Right forelimb (tissue), 1 donor: ENCODE measurements around the gene TMEM204.

Experiments used
- DNase-seq: peaks from one replicate; pipeline ENCODE4 v3.0.0-alpha.2; 2018

The TMEM204 gene

DNA sequence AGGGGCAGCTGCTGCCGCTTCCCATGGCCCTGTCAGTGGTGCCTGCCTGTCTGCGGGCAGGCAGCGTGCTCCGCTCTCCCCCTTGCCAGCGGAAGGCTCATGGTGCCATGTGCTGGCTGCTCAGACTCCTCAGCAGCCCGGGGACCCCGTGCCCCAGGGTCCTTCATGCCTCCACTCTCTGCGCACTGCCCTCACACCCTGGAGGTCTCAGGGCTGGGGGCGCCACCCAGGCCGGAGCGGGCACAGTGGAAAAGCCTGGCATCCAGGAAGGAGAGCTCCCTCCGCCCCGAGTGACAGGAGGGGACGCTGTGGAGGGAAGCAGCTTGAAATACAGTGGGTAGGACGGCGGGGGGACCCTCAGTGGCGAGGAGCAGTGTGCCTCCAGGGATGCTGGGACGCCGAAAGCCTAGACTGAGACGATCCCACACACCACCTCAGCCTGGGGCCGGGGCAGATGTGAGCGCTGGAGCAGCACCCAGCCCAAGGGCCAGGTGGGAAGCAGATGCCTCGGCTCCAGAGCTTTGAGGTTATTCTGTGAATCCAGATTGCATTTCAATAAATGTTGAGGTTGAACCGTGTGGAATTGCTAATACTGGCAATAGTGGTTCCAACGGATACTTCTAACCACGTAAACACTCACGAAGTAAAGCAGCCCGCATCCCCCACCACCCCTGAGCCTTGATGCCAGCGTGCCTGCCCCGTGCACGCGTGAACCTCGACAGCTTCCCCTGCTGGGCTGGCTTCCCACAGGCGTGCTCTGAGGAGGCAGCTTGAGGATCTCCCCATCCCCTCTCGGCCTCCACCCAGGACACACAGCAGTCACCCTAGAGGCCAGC lies 6.5 kb downstream of the TMEM204 start:
- no peak for DNase-seq

DNA sequence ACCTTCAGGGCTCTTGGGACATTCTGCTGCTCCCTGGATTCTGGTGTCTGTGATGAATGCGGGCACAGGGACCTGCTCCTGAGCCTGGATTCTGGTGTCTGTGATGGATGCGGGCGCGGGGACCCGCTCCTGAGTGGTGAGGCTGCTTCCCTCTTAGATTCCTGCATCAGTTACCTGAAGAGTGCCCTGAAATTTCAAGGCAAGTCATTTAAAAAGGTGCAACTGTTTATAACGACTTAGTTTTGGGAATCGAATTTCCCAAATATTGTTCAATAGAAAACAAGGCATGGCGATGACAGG lies 7.0 kb downstream of the TMEM204 start:
- no peak for DNase-seq

DNA sequence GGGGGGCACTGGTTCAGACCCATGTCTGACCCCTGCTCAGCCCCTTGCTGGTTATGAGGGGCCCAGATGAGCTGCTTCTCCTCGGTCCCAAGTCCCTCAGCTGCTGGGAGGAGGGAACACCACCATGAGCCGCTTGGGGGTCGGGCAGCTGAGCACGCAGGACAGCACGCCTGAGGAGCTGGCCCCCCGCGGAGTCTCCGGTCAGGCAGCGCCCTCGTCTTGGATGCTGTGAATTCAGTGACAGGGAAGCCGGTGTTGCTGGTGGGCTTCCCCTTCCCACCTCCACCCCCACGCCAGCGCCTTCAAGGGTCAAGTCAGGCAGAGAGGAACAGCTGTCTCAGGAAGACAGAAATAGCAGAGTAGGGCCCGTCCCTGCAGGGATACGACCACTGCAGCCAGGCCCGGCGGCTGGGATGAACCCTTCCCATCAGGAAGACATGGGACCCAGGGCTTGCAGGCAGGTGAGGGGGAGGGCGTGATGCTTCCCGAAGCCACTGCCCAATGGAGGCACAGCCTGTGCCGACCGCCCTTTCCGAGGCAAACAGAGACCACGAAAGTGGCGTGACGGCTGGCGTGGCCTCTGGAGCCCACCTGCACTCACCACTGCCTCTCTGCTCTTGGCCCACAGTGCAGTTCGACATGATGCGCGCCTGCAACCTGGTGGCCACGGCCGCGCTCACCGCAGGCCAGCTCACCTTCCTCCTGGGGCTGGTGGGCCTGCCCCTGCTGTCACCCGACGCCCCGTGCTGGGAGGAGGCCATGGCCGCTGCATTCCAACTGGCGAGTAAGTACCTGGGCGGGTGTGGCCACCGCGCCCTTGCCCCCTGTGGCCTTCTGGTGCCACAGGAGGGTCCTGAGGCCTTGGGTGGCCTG lies 8.1 kb downstream of the TMEM204 start:
- DNase-seq = no peak

DNA sequence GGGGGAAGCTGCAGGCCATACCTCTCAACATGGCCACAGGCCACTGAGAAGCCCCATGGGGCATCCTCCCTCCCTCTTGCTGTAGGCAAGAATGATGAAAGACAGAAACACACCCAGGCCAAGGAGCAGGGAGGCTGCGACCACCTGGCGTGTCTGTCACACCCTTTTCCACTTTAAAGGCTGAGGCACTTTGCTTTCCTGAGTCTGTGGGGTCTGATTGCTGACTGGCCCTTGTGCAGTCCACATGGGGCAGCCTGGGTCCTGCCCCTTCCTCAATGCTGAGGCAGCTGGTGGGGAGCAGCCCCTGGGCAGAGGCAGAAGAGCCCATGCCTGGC lies 8.7 kb downstream of the TMEM204 start:
- DNase-seq = no peak

DNA sequence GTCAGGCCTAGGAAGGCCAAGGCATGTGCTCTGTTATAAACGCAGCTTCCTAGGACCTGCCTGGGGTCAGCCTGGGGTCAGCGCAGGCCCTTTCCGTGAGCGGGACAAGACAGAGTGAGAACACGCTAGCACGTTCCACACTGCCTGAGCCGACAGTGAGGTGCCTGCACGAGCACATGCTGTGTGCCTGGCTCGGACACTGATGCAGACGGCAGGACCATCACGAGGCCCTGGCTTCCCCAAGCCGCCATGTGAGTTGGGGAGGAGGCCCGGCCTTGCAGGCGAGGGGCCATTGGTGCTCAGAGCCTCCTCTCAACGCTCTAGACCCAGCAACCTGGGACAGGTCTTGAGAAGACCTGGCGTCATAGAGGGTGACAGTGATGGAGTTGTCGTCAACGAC lies 9.1 kb downstream of the TMEM204 start:
- DNase-seq = no peak

DNA sequence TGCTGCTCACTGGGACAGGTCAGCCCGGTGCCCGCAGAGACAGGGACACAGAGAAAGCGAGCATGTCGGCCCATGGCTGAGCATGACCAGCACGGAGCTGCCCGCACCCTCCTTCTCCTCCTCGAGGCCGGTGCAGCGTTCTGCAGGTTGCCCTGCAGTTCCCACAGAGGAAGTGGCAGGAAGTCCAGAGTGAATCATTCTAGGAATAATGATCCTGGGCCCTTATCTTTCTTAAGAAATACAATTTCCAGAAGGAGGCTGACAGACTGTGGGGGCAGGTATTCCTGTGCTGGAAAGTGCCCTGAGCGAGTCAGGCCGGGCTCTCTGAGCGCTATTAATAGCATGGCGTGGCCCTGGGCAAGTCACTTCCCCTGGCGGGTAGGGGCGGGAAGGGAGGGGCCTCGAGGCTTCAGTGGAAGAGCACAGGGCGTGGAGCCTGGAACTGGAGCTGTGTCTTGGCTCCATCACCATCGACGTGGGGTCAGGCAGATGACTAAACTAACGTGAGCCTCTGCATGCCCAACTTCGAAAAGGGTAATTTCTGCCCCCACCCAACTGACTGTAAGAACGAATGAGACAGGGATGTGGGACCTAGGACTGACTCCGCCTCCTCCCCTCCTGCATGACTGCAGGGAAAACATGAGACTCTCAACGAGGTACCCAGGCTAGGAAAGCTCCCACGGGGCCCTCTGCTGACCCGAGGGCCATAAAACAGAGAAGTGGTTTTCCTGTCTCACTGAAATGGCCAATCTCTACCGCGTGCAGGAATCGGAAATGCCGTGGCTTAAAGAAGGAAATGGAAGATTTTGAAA lies 9.8 kb downstream of the TMEM204 start:
- DNase-seq = no peak

DNA sequence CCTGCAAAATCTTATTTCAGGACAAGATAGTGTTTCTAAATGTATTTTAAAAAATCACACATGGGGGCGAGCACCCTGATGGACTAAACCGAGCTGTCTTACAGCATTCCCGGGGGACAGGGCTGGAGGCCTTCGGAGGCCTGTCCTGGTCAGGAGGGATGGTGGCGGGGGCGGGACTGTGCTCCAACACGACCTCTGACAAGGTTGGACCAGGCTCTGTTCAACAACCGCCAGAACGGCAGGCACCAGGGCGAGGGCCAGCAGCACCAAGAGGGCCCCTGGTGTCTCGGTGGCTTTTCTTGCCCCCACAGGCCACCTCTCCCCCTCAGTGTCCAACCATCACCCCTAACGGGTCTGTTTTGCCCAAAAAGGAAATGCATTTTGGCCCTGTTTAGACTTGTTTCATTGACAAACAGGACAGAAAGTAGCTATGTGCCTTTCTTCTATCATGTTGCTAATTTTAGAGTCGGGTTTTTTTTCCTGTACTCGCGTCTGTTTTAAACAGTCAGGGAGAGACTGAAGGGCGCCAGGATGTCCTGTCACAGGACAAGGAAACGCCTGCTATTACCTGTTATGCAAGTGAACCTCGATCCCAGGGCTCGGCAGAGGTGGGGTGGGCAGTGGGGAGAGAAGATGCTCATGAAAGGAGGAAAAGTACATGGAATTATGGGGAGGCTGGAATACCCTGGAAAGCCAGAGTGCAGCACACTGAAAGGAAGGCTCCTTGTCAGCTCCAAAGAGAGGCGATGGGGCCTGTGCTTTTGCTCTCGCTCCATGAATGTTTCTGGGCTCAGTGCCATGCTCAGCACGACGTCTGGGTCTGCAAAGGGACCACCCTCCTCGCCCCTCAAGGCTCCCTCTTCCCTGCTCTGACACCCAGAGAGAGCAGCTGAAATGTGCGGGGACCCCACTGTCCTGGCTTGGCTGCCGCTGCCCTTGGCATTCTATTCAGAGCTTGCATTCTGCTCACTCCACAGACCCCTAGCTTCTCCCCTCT lies 11.9 kb downstream of the TMEM204 start:
- no peak for DNase-seq

DNA sequence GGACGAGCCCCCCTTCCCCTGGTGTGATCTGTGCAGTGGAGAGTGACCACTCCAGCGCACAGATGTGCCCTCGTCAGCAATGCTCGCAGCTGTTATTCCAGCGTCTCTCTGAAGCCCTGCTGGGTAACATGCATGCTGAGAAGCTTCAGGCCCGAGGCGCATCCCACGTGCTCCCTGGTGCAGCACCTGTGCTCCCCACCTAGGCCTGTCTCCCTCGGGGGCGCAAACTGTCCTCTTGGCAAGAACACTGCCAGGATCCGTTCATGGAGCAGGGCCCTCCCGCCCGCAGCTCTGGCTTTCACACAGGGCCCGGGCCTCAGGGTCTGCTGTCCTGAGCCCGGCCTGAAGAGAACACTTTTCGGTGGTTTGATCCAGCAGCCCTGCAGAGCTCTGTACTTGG lies 13.0 kb downstream of the TMEM204 start:
- no peak for DNase-seq

DNA sequence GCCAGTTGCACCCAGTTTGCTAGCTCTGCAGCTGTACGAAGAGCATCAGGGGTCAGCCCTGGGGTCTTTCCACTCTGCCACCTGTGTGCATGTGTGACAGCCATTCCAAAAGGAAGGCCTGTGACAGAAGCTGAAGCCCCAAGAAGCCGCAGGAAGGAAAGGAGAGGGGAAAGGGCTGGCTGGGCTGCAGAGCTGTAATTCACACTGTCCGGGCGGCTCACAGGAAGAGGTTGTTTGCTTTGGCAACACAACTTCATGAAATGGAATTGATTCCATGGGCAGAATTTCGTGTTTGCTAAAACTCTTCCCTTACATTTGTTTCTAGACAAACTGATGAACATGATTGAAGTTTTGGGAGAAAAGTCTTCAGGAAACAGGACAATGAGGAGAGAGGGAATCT lies 14.8 kb downstream of the TMEM204 start:
- no peak for DNase-seq

DNA sequence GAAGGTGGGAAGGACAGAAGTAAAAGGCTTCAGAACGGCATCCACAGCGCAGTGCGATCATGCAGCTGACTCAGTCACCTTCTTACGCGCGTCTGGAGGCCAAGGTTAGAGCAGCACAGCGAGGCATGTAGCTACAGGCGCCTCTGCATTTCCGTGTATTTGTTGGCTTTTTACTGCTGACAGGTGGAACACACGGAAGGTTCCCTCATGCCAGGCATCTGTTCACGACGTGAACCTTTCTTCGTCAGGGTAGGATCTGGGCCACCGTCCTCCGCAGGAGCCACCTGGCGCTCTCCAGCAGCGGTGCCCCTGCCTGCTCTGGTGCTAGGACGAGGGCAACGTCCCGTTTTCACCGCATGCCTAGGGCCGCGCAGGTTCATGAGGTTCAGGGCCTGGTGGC lies 15.3 kb downstream of the TMEM204 start:
- DNase-seq = no peak

DNA sequence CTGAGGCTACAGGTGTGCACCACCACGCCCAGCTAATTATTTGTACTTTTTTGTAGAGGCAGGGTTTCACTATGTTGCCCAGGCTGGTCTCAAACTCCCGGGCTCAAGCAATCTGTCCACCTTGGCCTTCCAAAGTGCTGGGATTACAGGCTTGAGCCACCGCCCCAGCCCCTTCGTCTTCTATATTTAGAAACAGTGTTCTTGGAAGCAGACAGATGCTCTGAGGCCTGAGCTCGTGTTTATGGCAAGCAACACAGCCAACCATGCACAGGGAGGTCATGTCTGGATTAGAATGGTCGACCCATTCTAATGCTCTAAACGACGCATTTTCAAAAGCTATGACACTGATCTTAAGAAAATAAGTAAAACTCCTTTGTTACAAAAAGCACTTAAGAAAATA lies 16.6 kb downstream of the TMEM204 start:
- DNase-seq = no peak

DNA sequence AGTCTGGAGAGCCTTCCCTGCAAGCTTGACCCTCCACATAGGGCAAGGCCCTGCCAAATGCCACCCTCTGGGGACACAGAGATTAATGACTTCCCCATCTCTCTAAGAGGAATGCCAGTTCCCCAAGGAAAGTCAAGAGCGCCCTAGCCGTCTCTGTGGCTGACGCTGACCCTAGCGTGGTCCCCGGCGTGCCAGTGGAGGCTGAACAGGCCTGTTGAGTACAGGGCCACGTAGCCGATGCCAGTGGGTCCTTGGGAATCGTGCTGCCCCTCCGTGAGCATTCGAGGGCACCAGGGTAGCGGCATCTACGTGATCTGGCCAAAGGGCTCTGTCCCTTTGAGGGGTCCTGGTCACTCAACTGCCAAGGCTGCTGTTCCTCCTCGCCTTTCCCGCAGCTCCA lies 17.2 kb downstream of the TMEM204 start:
- no peak for DNase-seq

DNA sequence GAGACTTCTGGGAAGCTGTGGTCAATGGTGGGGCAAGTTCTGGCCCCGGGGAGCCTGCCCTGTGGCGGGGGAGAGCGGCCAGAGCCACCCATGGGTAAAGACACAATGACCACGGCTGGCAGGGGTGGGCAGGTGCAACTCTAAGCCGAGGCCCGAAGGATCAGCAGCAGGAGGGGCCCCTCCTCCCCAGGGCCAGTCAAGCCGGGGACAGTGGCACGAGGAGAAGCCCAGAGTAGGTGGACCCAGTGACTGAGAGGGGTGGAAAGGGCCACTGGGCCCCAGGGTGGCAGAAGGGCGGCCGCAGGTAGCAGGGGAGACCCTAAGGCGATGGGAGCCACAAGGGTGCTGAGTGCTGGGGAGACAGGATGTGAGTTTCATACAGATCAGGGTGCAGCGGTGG lies 17.7 kb downstream of the TMEM204 start:
- DNase-seq = no peak

DNA sequence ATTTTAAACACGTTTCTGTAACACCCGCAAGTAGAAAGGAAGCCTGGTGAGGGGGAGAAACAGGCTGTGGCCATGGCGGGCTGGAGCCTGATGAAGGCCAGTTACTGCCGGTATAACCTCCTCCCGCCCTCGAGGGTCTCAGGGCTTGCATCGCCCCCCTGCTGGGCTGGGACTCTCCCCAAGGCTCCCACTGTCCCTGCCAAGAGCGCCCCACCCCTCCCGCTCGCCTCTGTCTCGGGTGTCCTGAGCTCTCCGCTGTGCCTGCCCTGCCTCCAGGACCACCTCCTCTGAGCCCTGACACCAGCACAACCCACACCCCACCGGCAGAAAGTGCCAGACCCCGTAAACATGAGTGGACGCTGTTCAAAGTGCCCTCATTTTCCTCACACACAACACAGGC lies 18.7 kb downstream of the TMEM204 start:
- no peak for DNase-seq

DNA sequence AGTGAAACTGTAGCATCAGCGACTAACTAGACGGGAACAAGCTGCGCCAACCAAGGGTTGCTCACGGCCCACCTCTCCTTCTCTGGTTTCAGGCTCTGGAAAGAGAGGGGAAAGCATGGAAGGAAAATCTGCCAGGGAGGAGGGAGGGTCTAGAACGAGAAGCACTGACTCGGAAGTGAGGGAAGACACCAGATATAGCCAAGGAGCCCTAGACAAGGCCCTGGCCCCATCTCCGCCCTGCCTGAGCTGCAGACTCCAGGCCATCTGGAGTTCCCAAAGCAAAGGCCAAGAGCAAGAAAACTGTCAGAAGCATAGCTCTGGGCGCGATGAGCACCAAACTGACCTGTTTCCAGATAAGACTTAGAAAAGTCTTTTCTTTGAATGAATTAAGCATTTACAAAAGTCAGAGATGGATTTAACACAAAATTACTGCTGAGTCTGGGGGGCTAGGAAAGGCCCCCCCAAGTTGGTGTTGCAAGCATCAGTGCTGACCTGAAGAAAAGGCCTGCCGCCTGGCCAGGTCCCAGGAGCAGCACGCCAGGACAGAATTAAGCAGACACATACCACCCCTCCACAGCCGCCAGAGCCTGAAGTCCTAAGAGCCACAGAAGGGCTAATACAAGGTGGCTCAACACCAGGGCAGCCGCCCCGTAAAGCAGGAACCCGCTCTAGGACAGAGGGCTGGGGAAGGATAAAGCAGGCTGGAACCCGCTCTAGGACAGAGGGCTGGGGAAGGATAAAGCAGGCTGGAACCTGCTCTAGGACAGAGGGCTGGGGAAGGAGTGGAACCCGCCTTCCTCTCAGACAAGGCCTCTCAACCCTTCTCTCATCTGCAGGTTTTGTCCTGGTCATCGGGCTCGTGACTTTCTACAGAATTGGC lies 20.7 kb downstream of the TMEM204 start:
- DNase-seq = no peak

DNA sequence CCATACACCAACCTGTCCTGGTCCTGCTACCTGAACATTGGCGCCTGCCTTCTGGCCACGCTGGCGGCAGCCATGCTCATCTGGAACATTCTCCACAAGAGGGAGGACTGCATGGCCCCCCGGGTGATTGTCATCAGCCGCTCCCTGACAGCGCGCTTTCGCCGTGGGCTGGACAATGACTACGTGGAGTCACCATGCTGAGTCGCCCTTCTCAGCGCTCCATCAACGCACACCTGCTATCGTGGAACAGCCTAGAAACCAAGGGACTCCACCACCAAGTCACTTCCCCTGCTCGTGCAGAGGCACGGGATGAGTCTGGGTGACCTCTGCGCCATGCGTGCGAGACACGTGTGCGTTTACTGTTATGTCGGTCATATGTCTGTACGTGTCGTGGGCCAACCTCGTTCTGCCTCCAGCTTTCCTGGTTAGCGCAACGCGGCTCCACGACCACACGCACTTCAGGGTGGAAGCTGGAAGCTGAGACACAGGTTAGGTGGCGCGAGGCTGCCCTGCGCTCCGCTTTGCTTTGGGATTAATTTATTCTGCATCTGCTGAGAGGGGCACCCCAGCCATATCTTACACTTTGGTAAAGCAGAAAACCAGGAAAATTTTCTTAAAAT lies 21.5 kb downstream of the TMEM204 start:
- no peak for DNase-seq

DNA sequence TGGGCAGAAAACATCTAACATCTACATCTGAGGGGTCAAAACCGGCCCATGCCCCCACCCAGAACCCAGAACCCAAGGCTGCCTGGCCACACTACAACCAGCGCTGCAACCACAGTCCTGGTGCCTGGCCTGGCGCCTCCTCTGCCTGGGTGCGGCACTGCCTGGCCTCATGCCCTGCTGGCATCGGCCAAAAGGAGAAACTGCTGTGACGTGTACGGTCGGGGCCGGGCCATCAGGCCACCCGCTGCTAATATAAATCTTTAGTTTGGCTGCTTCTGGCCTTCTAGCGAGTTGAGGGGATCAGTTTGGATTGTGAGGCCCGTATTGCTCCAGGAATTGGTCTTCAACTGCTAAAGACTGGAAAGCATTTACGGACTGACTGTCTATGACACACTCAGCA lies 22.8 kb downstream of the TMEM204 start:
- no peak for DNase-seq

DNA sequence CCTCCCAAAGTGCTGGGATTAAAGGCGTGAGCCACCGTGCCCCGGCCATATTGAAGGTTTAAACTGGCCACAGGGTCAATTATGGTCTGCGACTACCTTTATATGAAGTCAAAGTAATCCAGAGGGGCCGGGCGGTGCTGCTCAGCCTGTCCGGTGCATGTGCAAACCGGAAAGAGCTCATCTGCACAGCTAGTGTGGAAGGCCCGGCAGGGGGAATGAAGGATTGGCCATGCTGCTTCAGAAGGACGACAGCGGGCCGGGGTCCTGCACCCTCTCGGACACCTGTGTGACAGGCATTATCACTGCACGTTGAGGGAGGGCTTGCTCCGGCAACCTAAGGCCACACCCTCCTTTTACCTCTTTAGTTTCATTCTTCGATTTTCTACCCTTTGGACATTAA lies 23.6 kb downstream of the TMEM204 start:
- DNase-seq = no peak

DNA sequence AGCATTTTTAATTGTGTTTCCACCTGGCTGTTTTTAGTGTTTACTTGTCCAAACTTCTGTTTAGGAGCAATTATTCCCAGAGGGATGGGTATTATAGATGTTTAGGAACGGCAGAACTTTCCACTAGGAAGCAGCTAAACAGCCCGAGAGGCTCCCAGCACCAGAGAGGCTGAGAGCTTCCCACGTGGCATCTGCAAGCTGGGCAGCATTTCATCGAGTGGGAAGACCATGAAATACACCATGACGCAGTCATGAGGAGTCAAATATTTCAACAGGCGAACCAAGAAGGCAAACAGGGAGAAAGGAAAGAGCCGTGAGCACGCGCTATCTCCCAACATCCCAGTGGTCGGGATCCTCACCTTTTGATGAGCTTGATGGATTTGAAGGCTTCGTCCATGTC lies 24.1 kb downstream of the TMEM204 start:
- DNase-seq = no peak

DNA sequence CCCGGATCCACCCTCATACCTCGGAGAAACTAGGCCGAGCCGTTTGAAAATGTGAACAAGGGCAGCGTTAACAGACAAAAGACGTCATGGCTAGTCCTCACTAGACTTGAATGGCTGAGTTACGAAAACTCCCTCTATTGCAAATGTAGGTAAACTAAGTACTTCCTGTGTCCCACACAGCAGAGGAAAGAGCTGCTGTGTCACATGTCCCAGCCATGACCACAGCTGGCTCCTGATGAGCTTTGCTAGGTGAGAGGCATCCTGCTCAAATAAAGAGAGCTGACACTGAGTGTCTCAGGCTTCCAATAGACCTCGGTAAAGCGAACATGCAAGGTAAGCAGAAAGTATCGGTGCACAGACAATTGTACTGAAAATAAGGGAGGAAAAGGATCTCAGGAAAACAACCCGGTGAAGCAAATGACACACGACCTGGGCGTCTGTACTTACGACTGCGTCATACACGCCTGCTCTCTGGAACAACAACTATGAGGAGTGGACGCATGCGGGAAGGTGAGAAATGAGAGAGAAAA lies 26.0 kb downstream of the TMEM204 start:
- no peak for DNase-seq

DNA sequence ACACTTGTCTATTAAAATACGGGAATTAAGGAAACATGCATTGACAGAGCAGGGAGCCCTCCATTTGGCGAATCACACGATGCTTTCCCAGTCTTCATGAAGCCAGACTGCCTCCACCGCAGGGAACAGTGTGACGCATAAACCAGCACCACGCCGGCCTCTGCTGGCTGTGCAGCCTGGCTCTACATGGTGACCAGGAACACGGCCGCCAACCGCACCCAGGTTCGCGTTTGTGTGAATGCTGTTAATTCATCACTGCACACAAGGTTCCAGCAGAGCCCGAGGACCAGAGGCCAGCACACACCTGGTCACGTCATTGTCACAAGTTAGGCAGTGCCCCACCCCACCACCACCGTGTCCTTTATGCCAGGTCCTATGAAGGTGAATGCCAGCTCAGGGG lies 26.7 kb downstream of the TMEM204 start:
- DNase-seq = no peak
